Heart right ventricle (tissue), 16 donors: ENCODE measurements around the gene NOXRED1. TPM values are rescaled to one million over a fixed set of nuclear protein-coding genes. Genes with fewer than 3 reads are reported as not detected.

Experiments
- ATAC-seq, 8 donors: fragments of 200-7000 bp; cut with Tn5 transposase; one replicate each; pipeline ENCODE4 v1.9.1; 2020; ENCODE audit warnings: mild to moderate bottlenecking in 8 of 8, moderate library complexity in 8 of 8, moderate number of reproducible peaks in 1 of 8
- DNase-seq, 2 donors: peaks; one replicate each; pipeline ENCODE4 v3.0.0-alpha.2; 2020
- H3K27ac ChIP-seq, 10 donors: fragments of 200-600 bp; sonication (generic) in 2 of 10; one replicate each; pipeline versions ENCODE4 v1.5.0 to v1.8.0; 2020 to 2022; ENCODE audit warnings: mild to moderate bottlenecking in 3 of 10
- H3K27me3 ChIP-seq, 7 donors: fragments of 200-600 bp; one replicate each; pipeline ENCODE4 v1.8.0; 2021 to 2022; ENCODE audit warnings: mild to moderate bottlenecking in 2 of 7
- H3K36me3 ChIP-seq, 9 donors: fragments of 200-600 bp; sonication (generic) in 1 of 9; one replicate each; pipeline versions ENCODE4 v1.5.0 to v1.8.0; 2020 to 2022; ENCODE audit warnings: mild to moderate bottlenecking in 2 of 9
- H3K4me1 ChIP-seq, 9 donors: fragments of 200-600 bp; sonication (generic) in 1 of 9; one replicate each; pipeline versions ENCODE4 v1.5.0 to v1.8.0; 2020 to 2022; ENCODE audit warnings: mild to moderate bottlenecking in 4 of 9
- H3K4me3 ChIP-seq, 10 donors: fragments of 200-600 bp; sonication (generic) in 2 of 10; one replicate each; pipeline versions ENCODE4 v1.5.0 to v1.8.0; 2020 to 2022; ENCODE audit warnings: mild to moderate bottlenecking in 7 of 10, moderate library complexity in 2 of 10
- H3K9me3 ChIP-seq, 11 donors: fragments of 200-600 bp in 10 of 11; sonication (generic) in 2 of 11; one replicate each; pipeline versions ENCODE4 v1.5.0 to v1.8.0; 2013 to 2022; ENCODE audit warnings: mild to moderate bottlenecking in 2 of 11, control low read depth in 1 of 11, moderate library complexity in 1 of 11
- WGBS, 2 donors: extraction: QIAGEN DNeasy Blood & Tissue Kit; methylation state at CpG; one replicate each; pipeline ENCODE4 v1.1.7; 2013; ENCODE audit warnings: inconsistent platforms in 1 of 2; 5-methylcytosine and 5-hydroxymethylcytosine counted together
- intact Hi-C, 10 donors: fragments of 100-400 bp; cut with DNase I; formaldehyde crosslinking; loops; one replicate each; pipeline versions ENCODE4 v1.11.1 to v1.14.2; 2022
- polyA plus RNA-seq, 2 donors: library from polyadenylated mRNA; stranded (reverse); fragments of 200-250 nt; gene quantifications; one replicate each; pipeline ENCODE4 v1.2.3, GENCODE V29; 2013
- total RNA-seq, 10 donors: library from RNA; stranded (reverse); fragmentation: NEBNext Ultra II Directional in 3 of 10; extraction: Animal tissue kit (Norgen Biotek cat#: 25700) in 3 of 10; gene quantifications; one replicate each; pipeline versions ENCODE4 v1.2.1 to v1.2.4, GENCODE V29; 2021 to 2023
- TF ChIP-seq, protein P1 (sequence below), 9 donors: fragments of 200-600 bp; sonication (generic) in 2 of 9; IDR thresholded peaks; one replicate each; pipeline versions ENCODE4 v1.5.0 to v1.8.0; 2021 to 2022; ENCODE audit warnings: antibody characterized with exemption in 9 of 9, mild to moderate bottlenecking in 5 of 9, moderate library complexity in 1 of 9
- donor health status: Arrhythmogenic right ventricular cardiomyopathy.
- donor health status: ischemic (EF 13 %, LVEDD 7.1; RV severe dilation, severe dysfunction).
- donor health status: healthy with polysubstance abuse.
- donor health status: DM: no; HTN: yes; CAD: no.
- donor health status: DM: no; HTN: no; CAD: no.
- donor health status: ischemic (EF 25% LVEDD 6.9; RV normal size, moderate dysfunction).
- donor health status: ischemic (EF 25% LVEDD 5.7; RV mildly dilated, moderate dysfunction).
- donor health status: healthy.
- donor health status: DM: yes; HTN: yes; CAD: no.
- donor health status: Ischemic cardiomyopathy.
- donor health status: ischemic (EF 35%, LVEDD 5.7; RV mildly dilated, moderate dysfunction).
- donor health status: nonischemic (EF 11% LVEDD 7.7; RV severe dilation, severe dysfunction).
- donor health status: DM: yes; HTN: yes; CAD: no.
- donor health status: PGD.
- donor health status: ischemic (EF 29% LVEDD 5.4; RV normal size, mild dysfunction).
- donor health status: nonischemic (EF 23%, LVEDD 6.1; RV moderate dilation, normal function).

Gene NOXRED1
- total and polyA plus RNA-seq, 12 donors = 0.04 to 0.40 (median 0.22) TPM; not detected in 6

DNA sequence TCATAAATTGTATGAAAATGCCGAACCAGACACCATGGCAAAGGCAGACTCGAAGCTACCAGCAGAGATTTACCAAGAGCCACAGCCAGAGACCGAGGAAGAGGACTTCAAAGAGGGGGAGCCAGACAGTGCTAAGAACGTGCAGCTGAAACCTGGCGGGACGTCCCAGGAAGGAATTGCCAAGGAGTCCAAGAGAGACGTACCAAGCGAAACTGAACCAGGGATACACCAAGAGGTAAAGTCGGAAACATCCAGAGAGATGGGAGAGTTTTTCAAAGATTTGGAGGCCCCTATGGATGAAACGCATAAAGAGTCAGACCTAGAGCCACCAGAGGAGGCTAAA, 45.9 kb downstream of the NOXRED1 start:
- Histone ChIP-seq H3K9me3 (no peaks in the 10 kb centered on the region), H3K4me3 (peak overlapping the region; percentile 56 to 94 (median 86)), H3K4me1 (peaks cover 0 to 28% (median 15%) of the 10 kb centered on the region in 9 donors), H3K27me3 (no peaks in the 10 kb centered on the region), H3K36me3 (no peaks in the 10 kb centered on the region), H3K27ac (peak overlapping the region in 7 of 10 donors; percentile 76 to 92 (median 84))
- TF ChIP-seq, protein P1, sequence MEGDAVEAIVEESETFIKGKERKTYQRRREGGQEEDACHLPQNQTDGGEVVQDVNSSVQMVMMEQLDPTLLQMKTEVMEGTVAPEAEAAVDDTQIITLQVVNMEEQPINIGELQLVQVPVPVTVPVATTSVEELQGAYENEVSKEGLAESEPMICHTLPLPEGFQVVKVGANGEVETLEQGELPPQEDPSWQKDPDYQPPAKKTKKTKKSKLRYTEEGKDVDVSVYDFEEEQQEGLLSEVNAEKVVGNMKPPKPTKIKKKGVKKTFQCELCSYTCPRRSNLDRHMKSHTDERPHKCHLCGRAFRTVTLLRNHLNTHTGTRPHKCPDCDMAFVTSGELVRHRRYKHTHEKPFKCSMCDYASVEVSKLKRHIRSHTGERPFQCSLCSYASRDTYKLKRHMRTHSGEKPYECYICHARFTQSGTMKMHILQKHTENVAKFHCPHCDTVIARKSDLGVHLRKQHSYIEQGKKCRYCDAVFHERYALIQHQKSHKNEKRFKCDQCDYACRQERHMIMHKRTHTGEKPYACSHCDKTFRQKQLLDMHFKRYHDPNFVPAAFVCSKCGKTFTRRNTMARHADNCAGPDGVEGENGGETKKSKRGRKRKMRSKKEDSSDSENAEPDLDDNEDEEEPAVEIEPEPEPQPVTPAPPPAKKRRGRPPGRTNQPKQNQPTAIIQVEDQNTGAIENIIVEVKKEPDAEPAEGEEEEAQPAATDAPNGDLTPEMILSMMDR (IDR thresholded peaks at IDR 0.05) = no peak
- peak in 2 of 8 donors; percentile 29 to 33 for ATAC-seq
- intact Hi-C loops = loop anchor here in 4 of 10 donors (1.0 to 5.0 kb wide), 4 partner anchors 55 to 79 kb away; partner anchors contain the start of genes GSTZ1 (in 4 of the 4), POMT2 (in 3 of the 4) and VIPAS39 (in 1 of the 4)
- 14 to 18% methylated on average over 10 of the region's 10 CpGs for WGBS, 2 donors
- DNase-seq = no peak

DNA sequence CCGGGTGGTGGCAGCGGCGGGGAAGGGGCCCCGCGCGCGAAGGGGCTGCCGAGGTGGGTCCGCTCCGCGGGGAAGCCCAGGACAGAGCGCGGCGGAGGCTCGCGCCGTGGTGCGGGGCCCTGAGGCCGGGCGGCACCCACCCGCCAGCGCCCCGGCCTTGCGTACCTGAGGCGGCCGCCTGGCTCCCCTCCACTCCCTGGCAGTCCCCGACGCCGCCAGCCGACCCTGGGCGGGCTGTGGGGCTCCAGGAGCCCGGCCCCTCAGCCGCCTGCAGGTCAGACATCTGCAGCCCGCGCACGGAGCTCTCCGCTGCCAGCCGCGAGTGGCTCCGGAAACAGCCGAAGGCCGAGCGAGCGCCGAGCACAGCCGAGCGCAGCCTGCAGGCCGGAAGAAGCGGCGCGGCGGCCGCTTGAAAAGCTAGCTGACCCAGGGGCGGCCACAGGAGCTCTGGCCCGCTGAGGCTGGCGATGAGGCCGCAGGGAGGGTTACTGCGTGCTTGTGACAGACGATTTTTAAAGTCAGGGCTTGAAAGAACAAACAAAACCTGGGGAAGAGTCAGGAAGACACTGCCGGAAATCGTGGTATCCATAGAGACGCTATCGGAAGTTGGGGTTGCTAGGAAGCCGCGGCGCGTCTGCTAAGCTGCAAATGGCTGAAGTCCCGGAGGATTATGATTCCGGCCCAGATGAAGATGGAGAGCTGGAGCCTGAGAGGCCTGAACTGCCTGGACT, 46.4 kb downstream of the NOXRED1 start, which contains the start of the genes SAMD15 and TMED8:
Gene SAMD15, plus strand, starts transcription at position 609 of the 731 bp plus-strand sequence. Its CDS starts 40 bp downstream, at position 649.
Gene TMED8, minus strand, starts transcription at position 324 of the 731 bp plus-strand sequence. Its CDS starts 41 bp downstream, at position 283.
- Histone ChIP-seq H3K4me1 (peaks cover 0 to 28% (median 18%) of the 10 kb centered on the region in 9 donors), H3K27ac (peak within 1 kb of the TSS; percentile 16 to 92 (median 84)), H3K36me3 (no peaks in the 10 kb centered on the region), H3K9me3 (no peaks in the 10 kb centered on the region), H3K27me3 (no peaks in the 10 kb centered on the region), H3K4me3 (peak within 1 kb of the TSS; percentile 56 to 94 (median 86))
- peak; percentile 97 to 99 (median 98) for ATAC-seq
- intact Hi-C loops = loop anchor here in 4 of 10 donors (1.0 to 5.0 kb wide), 4 partner anchors 55 to 80 kb away; partner anchors contain the start of genes GSTZ1 (in 4 of the 4), POMT2 (in 3 of the 4) and VIPAS39 (in 1 of the 4)
- peak; percentile 84 to 88 for DNase-seq
- 0 to 1% methylated on average over 66 to 69 of the region's 69 CpGs for WGBS, 2 donors
- TF ChIP-seq, protein P1 (IDR thresholded peaks at IDR 0.05) = peak in 5 of 9 donors; percentile 35 to 60 (median 46)

DNA sequence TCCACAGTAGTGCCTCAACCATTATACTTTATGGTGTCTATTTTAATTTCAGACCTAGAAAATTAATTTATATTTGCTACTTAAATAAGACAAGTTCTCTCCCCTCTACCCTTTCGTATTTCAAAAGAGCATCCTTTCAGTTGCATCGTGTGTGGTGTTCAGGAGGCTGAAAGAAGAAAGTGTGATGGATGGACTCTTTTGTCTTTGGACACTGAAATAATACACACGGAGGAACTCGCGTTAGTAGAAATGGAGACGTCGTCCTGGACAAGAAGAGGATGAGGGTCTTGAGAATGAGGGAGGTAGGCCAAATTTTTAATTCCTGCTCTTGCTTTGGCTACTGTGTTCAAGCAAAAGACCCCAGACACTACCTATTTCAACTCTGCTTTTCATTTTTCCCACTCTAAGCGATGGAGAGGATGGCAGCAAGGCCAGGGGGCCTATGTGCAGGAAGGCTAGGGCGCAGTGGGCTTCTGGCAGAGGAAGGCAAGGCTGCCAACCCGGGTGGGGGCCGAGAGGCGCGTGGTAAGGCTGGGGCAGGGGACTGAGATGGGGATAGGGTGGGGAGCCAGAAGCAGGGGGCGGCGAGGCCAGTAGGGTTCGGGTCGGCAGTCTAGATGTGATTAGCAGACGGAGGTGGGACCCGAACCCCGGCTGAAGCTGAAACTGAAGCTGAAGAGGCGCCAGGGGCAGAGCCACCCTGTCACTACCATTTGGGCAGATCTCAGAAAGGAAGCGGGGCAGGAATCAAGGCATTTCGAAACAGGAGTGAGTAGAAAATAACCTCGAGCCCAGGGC, 47.2 kb downstream of the NOXRED1 start:
- peak overlapping the region; percentile 56 to 94 (median 86) for H3K4me3 ChIP-seq
- H3K27me3 ChIP-seq = no peaks in the 10 kb centered on the region
- intact Hi-C loops = loop anchor here in 4 of 10 donors (2.0 to 5.0 kb wide), 3 partner anchors 54 to 81 kb away; partner anchors contain the start of genes GSTZ1 (in 3 of the 4), POMT2 (in 3 of the 4) and VIPAS39 (in 1 of the 4)
- H3K9me3 ChIP-seq = no peaks in the 10 kb centered on the region
- H3K4me1 ChIP-seq = peaks cover 0 to 28% (median 18%) of the 10 kb centered on the region in 9 donors
- peak in 1 of 2 donors; percentile 8 for DNase-seq
- WGBS, 2 donors = 19% methylated on average over 24 of the region's 24 CpGs
- no peaks in the 10 kb centered on the region for H3K36me3 ChIP-seq
- H3K27ac ChIP-seq = peak overlapping the region; percentile 16 to 92 (median 84)
- TF ChIP-seq, protein P1 (IDR thresholded peaks at IDR 0.05) = no peak
- peak in 5 of 8 donors; percentile 2 to 14 (median 7) for ATAC-seq
